ENCODE data around the gene MRPL44.

MRPL44 gene

DNA sequence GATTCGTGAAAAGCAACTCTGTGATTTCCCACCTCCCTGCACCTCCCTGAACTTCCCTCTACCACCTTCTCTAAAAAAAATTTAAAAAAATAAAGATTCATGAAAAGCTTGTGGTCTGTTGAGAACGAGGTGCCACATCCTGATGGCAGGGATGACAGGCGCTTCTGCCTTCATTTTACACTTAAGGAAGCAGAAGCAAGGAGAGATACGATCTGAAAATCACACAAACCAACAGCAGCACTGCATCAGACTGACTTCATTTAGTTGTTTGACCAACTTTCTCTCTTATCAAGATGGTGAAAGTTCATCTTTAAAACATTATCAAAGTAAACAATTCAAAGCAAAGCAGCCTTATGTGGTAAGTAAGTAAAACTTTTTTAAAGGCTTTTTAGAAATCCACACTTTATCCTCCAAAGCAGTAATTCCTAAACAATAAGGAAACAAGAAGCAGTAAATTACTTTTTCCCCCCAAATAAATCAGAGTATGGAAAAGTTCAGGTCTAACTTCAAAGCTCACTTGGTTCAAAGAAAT, 27.6 kb upstream of the MRPL44 start:
- no peak for DNase-seq (ENCODE audit: insufficient read length, low spot score)
- TF ChIP-seq, protein P1, sequence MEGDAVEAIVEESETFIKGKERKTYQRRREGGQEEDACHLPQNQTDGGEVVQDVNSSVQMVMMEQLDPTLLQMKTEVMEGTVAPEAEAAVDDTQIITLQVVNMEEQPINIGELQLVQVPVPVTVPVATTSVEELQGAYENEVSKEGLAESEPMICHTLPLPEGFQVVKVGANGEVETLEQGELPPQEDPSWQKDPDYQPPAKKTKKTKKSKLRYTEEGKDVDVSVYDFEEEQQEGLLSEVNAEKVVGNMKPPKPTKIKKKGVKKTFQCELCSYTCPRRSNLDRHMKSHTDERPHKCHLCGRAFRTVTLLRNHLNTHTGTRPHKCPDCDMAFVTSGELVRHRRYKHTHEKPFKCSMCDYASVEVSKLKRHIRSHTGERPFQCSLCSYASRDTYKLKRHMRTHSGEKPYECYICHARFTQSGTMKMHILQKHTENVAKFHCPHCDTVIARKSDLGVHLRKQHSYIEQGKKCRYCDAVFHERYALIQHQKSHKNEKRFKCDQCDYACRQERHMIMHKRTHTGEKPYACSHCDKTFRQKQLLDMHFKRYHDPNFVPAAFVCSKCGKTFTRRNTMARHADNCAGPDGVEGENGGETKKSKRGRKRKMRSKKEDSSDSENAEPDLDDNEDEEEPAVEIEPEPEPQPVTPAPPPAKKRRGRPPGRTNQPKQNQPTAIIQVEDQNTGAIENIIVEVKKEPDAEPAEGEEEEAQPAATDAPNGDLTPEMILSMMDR (IDR thresholded peaks at IDR 0.05; ENCODE audit: insufficient read depth, missing control alignments), result no peak
- no peak for FAIRE-seq

DNA sequence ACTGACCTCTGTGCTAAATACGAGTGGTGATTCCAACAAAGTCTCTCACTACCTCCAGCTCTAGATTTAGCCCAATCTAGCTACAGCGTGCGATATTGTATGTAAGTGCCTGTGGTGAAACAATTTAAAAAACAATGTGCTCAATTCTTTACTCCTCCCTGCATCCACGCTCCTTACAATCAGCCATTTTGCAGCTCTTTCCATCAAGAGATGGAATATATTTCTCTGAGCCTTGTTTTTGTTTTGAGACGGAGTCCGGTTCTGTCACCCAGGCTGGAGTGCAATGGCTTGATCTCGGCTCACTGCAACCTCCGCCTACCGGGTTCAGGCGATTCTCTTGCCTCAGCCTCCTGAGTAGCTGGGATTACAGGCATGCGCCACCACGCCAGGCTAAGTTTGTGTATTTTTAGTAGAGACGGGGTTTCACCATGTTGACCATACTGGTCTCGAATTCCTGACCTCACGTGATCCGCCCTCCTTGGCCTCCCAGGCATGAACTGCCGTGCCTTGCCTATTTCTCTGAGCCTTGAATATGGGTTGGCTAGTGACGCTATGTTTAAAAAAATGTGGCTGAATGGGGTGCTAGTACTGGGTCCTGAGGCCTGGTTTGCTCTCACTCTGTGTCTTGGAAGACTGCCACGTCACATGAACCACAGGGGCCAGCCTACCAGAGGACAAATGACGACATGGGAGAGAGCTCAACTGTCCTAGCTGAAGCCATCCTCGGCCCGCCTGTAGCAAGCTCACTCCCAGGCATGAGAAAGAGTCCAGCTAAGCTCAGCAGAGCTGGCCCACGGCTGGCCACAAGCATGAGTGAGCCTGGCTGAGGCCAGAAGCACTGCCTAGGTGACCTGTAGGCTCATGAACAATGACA, 26.9 kb upstream of the MRPL44 start:
- FAIRE-seq (no peak), DNase-seq (ENCODE audit: insufficient read length, low spot score) (no peak)
- TF ChIP-seq, protein P1 (IDR thresholded peaks at IDR 0.05; ENCODE audit: insufficient read depth, missing control alignments), result no peak

DNA sequence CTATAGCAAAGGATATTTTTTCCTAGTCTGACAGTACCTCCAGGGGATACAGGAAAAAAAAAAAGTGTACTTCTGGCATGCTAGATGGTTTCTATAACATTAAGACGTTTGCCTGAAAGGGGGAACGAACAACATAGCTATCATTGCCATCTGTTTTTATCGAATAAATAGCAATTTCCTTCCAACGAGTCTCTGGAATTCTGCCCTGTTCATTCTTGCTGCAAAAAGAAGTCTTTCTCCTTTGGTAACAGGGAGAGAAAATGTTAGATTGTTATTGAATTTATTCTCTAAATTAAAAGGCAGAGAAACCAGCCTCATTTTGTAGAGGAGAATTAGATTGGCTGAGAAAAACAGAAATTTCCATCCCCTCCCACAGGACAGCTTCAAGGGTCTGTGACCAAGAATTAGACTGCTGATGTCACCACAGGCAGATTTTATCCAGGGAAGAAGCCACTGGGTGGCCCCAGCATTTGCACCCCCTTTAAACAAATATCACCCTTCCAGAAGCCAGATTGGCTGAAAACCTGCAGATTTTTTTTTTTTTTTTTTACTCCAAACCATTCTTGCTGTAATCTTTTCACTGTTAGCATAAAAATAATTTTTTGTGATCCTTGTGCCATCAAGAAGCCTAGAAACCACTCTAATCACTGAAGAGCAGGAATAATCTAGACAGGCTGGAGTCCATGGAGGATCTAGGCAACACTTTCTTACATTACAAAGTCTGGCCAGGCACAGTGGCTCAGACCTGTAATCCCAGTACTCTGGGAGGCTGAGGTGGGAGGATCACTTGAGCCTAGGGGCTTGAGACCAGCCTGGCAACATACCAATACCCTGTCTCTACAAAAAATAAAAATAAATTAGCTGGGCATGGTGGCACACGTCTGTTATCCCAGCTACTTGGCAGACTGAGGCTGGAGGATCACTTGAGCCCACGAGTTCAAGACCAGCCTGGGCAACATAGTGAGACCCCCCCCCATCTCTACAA, 24.2 kb upstream of the MRPL44 start:
- no peak for DNase-seq (ENCODE audit: insufficient read length, low spot score)
- FAIRE-seq, result no peak
- TF ChIP-seq, protein P1 (IDR thresholded peaks at IDR 0.05; ENCODE audit: insufficient read depth, missing control alignments), result no peak

DNA sequence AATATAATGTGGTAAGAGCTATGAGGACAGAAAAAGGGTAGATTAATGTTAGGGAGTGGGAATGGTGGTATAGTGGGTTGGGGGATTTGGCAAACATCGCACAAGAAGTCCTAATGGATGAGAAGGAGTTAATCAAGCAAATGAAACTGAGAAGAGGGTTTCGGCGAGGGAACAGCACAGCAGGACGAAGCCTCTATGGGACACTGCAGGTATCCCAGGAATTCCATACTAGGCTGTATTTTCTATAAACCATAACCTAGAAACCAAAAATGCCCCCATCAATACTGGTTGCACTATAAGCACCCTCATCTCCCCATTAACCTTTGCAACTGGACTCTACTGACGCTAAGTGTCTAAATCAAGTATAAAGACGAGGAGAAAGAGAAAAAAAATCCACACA, 22.4 kb upstream of the MRPL44 start:
- FAIRE-seq (no peak), DNase-seq (ENCODE audit: insufficient read length, low spot score) (no peak)
- TF ChIP-seq, protein P1 (IDR thresholded peaks at IDR 0.05; ENCODE audit: insufficient read depth, missing control alignments), result no peak

DNA sequence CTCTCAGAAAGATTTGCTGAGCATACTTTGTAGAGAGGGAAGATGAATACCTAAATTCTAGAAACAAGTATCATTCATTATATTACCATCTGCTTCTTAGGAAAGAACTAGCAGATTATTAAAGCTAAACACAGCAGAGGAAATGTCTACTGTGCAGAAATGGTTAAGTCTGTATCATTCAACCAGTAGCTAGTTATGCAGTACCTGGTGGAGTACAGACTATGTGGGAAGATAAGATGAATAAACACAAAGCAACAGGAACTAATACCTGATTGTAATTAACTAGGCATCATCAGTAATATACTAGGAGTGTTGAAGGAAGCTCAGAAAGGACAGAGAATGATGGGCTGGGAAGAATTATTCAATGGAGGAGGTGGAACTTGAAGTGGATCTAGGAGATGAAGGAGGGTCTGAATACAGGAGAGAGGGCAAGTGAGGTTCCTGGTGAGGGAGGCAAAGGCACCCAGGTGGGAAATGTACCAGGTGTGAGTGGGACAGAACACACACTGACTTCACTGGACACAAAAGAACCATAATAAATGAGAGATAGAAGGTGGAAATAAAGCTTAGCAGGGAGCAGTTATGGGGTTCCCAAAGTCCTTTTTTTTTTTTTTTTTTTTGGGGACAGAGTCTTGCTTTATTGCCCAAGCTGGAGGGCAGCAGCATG, 21.7 kb upstream of the MRPL44 start:
- TF ChIP-seq, protein P1 (IDR thresholded peaks at IDR 0.05; ENCODE audit: insufficient read depth, missing control alignments), result no peak
- DNase-seq (ENCODE audit: insufficient read length, low spot score) (no peak), FAIRE-seq (no peak)

DNA sequence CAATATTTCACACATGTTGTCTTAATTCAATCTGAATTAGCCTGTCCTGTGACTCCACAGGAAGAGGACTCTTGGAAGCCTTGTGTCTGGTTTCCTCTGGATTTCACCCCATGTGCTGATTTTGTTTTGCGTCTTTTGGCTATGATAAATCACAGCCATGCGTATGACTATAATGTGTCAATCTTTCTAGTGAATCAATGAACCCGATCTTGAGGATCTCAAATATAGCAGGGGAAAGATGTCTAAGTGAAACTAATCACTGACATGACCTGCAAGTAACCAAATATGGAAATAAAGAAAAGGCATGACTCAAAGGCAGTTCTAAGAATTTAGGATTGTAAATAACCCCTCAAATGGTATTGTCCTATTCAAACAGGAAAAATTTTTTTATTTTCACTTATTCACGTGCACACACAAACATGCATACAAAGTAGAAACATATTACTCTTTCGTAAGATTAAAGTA, 20.4 kb upstream of the MRPL44 start:
- DNase-seq (ENCODE audit: insufficient read length, low spot score), result no peak
- no peak for FAIRE-seq
- TF ChIP-seq, protein P1 (IDR thresholded peaks at IDR 0.05; ENCODE audit: insufficient read depth, missing control alignments), result no peak
